ENCODE measurements around the gene LAMA5. TPM values are rescaled to one million over a fixed set of nuclear protein-coding genes. Genes with fewer than 3 reads are reported as not detected.

The LAMA5 gene
- total and polyA plus RNA-seq, 2 of the 8 experiments (the other 6 are each of a cell fraction or from before 2014, with no cell fraction given): 34.4 to 225 TPM

GRCh38 chr20:62372042-62372993 lies 5.2 kb upstream of the LAMA5 start:
- Histone ChIP-seq H2BK20ac (ENCODE audit: low read length) (no peak overlapping the region; the same call in 1 of the 2 replicates), H2BK15ac (ENCODE audit: low read length) (no peak overlapping the region), H3K36me3 (ENCODE audit: control insufficient read depth in 2 of 4, insufficient read depth in 4 of 4, low read length in 3 of 4) (no peaks in the 10 kb centered on the region; a peak in 1 of 8 replicates), H3K56ac (replicated peaks; ENCODE audit: insufficient read length, low read depth, low read length) (no peak overlapping the region), H4K91ac (replicated peaks; ENCODE audit: insufficient read length, low read length) (peak overlapping the region; percentile 15), H4K8ac (ENCODE audit: extremely low read depth, insufficient read depth, low read length) (no peak overlapping the region; the same call in 1 of the 2 replicates), H3K14ac (ENCODE audit: insufficient read length) (no peak overlapping the region), H3K9ac (replicated peaks in 1 of 4; ENCODE audit: extremely low read depth in 1 of 4, low read depth in 3 of 4, low read length in 3 of 4) (no peak overlapping the region), H3K9me3 (ENCODE audit: insufficient read depth in 2 of 2, low read depth in 1 of 2, low read length in 1 of 2) (no peaks in the 10 kb centered on the region), H3K27ac (ENCODE audit: low read depth, low read length) (no peak overlapping the region), H2AFZ (ENCODE audit: low read length) (no peak overlapping the region), H2BK5ac (ENCODE audit: low read depth, low read length) (no peak overlapping the region), H2BK12ac (ENCODE audit: low read depth, low read length) (no peak overlapping the region), H3K27me3 (replicated peaks in 1 of 4; ENCODE audit: control insufficient read depth in 3 of 4, extremely low read depth in 1 of 4, insufficient read depth in 3 of 4, low read length in 3 of 4) (no peaks in the 10 kb centered on the region), H3K4me1 (replicated peaks in 1 of 4; ENCODE audit: control insufficient read depth in 3 of 4, insufficient read depth in 4 of 4, low read length in 3 of 4) (peaks cover 8 to 60% (median 49%) of the 10 kb centered on the region in 4 experiments), H3K79me2 (ENCODE audit: control insufficient read depth in 1 of 2, insufficient read depth in 2 of 2, low read length in 2 of 2) (no peaks in the 10 kb centered on the region), H3K4me2 (ENCODE audit: insufficient read depth in 1 of 2, low read depth in 2 of 2, low read length in 2 of 2) (no peak overlapping the region), H3K79me1 (ENCODE audit: low read depth, low read length) (no peaks in the 10 kb centered on the region; the same call in 1 of the 2 replicates), H3K4ac (replicated peaks; ENCODE audit: insufficient read length, low read depth, low read length) (peak overlapping the region; percentile 53), H3K4me3 (ENCODE audit: extremely low read depth in 1 of 4, insufficient read depth in 2 of 4, low read depth in 3 of 4, low read length in 4 of 4) (no peak overlapping the region), H4K20me1 (replicated peaks in 1 of 2; ENCODE audit: control insufficient read depth in 1 of 2, insufficient read depth in 2 of 2, low read length in 2 of 2) (no peaks in the 10 kb centered on the region), H4K5ac (ENCODE audit: insufficient read length, low read depth, low read length) (no peak overlapping the region), H2AK5ac (ENCODE audit: low read depth, low read length) (no peak overlapping the region), H3K23ac (ENCODE audit: insufficient read length) (no peak overlapping the region), H2BK120ac (replicated peaks; ENCODE audit: low read depth, low read length) (no peak overlapping the region), H3K23me2 (ENCODE audit: low read depth, low read length) (peaks cover 7% of the 10 kb centered on the region; the same call in 1 of the 2 replicates), H3K18ac (ENCODE audit: extremely low read depth, low read length) (no peak overlapping the region; the same call in 1 of the 2 replicates)
- DNase-seq (ENCODE audit: low read depth in 1 of 2, low spot score in 2 of 2) (no peak), FAIRE-seq (no peak)
- TF ChIP-seq SIRT6 (IDR thresholded peaks at IDR 0.05; ENCODE audit: low read length) (no peak), SRF (IDR thresholded peaks at IDR 0.05; ENCODE audit: low read depth, low read length) (peak; percentile 75)
- WGBS, 2 experiments (ENCODE audit: extremely low coverage in 1 of 2, insufficient coverage in 1 of 2, insufficient read length in 1 of 2, insufficient replicate concordance in 2 of 2, low coverage in 1 of 2, low lambda C conversion rate in 2 of 2, missing lambda C conversion rate in 1 of 2): 86% methylated on average over 22 of the region's 29 CpGs; no CpG with 5 or more reads in 1 of the 2 experiments
- ChIA-PET POLR2A (ENCODE audit: partially characterized antibody) (interaction anchor here (0.8 to 12.6 kb wide), 6 partner anchors 10 to 279 kb away, joined by 3 to 176 read pairs (median 17); partner anchors contain the start of genes ADRM1 and RPS21), CTCF (ENCODE audit: partially characterized antibody) (interaction anchor here (0.6 to 2.6 kb wide), 6 partner anchors 10 to 488 kb away, joined by 3 to 5 read pairs (median 4); no protein-coding TSS in a partner anchor)

All from H1 (cell line).